GM18909 (cell line): ENCODE measurements around the gene RPGRIP1L.

Source experiments
- ATAC-seq: cut with Tn5 transposase; IDR thresholded peaks from one replicate; pipeline ENCODE4 v1.9.1; 2021; ENCODE audit warnings: mild to moderate bottlenecking; ENCODE audit not compliant: unreplicated experiment, poor library complexity

RPGRIP1L gene

GRCh38 chr16:53561101-53561888 lies 142.4 kb downstream of the RPGRIP1L start:
- no peak for ATAC-seq

- no peak for ATAC-seq
Measured at GRCh38 chr16:53559270-53559951, 144.2 kb downstream of the RPGRIP1L start.

GRCh38 chr16:53558710-53559109 lies 144.9 kb downstream of the RPGRIP1L start:
- ATAC-seq, result no peak

GRCh38 chr16:53556521-53556920 lies 147.1 kb downstream of the RPGRIP1L start:
- no peak for ATAC-seq

GRCh38 chr16:53549970-53550690 lies 153.5 kb downstream of the RPGRIP1L start:
- no peak for ATAC-seq
